ENCODE data around the gene CYTH1.
A peak's percentile ranks its signal among the peaks of the same experiment; 100 is the strongest.

Gene CYTH1, protein sequence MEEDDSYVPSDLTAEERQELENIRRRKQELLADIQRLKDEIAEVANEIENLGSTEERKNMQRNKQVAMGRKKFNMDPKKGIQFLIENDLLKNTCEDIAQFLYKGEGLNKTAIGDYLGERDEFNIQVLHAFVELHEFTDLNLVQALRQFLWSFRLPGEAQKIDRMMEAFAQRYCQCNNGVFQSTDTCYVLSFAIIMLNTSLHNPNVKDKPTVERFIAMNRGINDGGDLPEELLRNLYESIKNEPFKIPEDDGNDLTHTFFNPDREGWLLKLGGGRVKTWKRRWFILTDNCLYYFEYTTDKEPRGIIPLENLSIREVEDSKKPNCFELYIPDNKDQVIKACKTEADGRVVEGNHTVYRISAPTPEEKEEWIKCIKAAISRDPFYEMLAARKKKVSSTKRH

DNA sequence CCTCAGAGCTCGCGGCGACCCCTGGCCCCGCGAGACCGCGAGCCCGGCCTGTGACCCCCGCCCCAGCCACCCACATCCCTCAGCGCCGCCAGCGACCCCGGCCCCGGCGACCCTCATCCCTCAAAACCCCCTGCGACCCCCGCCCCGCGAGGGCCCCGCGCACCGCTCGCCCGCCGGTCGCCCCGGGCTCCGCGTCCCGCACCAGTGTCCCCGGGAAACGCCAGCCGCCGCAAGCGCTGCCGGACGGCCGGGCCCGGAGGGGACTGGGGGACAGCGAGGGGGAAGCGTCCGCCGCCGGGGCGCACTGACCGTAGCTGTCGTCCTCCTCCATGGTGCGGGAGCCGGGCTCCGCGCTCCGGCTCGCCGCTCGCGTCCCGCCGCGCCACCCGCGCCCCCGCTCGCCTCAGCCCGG lies at the start of gene CYTH1:
Gene CYTH1, minus strand, starts transcription at position 381 of the 412 bp plus-strand sequence. Its CDS starts 50 bp downstream, at position 331.
- TF ChIP-seq, protein P1, sequence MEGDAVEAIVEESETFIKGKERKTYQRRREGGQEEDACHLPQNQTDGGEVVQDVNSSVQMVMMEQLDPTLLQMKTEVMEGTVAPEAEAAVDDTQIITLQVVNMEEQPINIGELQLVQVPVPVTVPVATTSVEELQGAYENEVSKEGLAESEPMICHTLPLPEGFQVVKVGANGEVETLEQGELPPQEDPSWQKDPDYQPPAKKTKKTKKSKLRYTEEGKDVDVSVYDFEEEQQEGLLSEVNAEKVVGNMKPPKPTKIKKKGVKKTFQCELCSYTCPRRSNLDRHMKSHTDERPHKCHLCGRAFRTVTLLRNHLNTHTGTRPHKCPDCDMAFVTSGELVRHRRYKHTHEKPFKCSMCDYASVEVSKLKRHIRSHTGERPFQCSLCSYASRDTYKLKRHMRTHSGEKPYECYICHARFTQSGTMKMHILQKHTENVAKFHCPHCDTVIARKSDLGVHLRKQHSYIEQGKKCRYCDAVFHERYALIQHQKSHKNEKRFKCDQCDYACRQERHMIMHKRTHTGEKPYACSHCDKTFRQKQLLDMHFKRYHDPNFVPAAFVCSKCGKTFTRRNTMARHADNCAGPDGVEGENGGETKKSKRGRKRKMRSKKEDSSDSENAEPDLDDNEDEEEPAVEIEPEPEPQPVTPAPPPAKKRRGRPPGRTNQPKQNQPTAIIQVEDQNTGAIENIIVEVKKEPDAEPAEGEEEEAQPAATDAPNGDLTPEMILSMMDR (IDR thresholded peaks at IDR 0.05; ENCODE audit: low read length, missing control alignments), result no peak
- H3K4me3 ChIP-seq (replicated peaks; ENCODE audit: low read depth, low read length), result peak within 1 kb of the TSS; percentile 79
- DNase-seq (ENCODE audit: low read depth), result no peak

DNA sequence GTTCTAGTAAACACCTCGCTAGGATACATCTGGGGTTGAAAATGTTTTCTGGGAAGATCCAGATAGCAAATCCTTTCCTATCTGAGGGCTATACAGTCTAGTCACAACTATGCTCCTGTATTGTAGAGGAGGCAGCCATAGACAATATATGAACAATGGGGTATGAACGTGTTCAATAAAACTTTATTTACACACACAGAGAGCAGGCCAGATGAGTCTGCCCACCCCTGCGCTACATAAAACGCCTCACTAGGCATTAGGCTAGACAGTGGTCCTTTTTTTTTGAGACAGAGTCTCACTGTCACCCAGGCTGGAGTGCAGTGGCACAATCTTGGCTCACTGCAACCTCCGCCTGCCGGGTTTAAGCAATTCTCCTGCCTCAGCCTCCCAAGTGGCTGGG lies 47.4 kb upstream of the CYTH1 start:
- no peak for DNase-seq (ENCODE audit: low read depth)
- TF ChIP-seq, protein P1 (IDR thresholded peaks at IDR 0.05; ENCODE audit: low read length, missing control alignments), result no peak
- no peak overlapping the region for H3K4me3 ChIP-seq (replicated peaks; ENCODE audit: low read depth, low read length)

DNA sequence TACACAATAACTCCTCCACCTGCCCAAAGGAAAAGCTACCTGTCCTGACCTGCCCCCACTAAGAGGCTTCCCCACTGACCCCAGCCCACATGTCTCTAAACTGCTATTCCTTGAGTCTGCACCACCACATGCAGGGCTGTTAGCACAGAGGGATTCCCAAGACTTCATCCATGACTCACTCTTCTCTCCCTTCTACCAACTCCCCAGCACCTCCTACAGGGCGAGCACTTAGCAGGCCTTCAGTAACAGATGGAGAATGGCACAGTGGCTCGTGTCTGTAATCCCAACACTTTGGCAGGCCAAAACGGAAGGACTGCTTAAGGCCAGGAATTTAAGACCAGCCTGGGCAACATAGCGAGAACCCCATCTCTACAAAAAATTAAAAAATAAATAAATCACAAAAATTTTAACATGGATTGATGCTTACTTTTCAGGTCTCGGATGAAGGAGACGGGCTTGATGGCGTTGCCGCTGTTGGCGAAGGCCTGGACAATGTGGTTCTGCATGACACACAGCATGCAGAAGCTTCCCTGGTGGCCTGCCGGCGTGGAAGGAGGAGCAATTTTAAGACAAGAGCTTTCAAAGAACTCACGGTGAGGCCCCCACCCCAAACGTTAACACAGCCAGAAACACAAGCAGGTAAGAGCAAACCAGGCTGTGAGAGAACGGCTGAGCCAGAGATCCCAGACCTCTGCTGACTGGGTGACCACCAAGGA lies 46.6 kb upstream of the CYTH1 start:
- peak; percentile 59 for DNase-seq (ENCODE audit: low read depth)
- no peak overlapping the region for H3K4me3 ChIP-seq (replicated peaks; ENCODE audit: low read depth, low read length)
- TF ChIP-seq, protein P1 (IDR thresholded peaks at IDR 0.05; ENCODE audit: low read length, missing control alignments), result peak; percentile 56

DNA sequence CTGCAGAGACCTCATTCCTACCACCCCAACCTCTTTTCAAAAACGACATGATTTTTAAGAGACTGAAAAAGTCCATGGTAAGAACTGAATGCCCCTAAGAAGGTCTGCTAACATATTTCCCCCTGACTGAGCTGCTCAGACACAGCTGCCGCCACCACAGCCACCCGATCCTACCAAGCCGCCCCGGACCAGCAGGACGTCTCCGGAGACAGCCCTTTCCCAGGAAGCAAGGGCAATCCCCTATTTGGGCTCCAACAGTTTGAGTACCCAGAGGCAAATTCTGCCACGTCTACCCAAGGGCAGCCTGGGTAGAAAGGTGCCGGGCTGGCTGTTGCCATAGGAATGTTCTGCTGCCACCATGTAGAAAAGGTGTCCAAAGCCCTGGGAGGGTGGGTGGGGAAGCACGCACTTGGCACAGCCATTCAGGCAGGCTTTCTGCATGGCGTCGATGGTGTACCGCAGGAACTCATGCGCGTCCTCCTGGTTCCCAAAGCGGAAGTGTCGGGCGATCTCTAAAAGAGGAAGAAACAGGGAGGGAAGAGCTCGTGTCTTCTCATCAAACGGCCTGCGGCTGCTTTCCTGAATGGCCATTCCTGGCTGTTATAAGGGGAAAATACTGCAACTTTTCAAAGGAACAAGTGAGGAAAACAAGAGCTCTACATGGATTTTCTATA lies 44.9 kb upstream of the CYTH1 start:
- H3K4me3 ChIP-seq (replicated peaks; ENCODE audit: low read depth, low read length), result no peak overlapping the region
- TF ChIP-seq, protein P1 (IDR thresholded peaks at IDR 0.05; ENCODE audit: low read length, missing control alignments), result no peak
- no peak for DNase-seq (ENCODE audit: low read depth)

DNA sequence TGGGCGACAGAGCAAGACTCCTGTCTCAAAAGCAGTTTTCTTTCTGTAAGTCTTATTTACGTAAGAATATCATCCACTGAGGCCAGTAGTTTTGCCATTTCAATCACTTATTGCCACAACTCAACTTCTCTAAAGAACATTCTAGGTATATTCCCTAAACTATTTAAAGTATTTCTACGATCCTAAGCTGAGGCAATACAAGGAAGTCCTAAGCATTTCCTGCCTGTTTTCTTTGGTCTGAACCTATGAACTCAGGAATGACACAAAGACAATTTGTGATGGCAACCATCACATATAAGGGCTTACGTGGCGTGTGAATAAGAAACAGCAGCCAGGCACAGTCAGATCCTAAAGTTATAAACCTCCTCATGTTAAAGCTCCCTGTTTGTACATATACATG lies 44.3 kb upstream of the CYTH1 start:
- no peak overlapping the region for H3K4me3 ChIP-seq (replicated peaks; ENCODE audit: low read depth, low read length)
- peak; percentile 47 for DNase-seq (ENCODE audit: low read depth)
- TF ChIP-seq, protein P1 (IDR thresholded peaks at IDR 0.05; ENCODE audit: low read length, missing control alignments), result no peak

DNA sequence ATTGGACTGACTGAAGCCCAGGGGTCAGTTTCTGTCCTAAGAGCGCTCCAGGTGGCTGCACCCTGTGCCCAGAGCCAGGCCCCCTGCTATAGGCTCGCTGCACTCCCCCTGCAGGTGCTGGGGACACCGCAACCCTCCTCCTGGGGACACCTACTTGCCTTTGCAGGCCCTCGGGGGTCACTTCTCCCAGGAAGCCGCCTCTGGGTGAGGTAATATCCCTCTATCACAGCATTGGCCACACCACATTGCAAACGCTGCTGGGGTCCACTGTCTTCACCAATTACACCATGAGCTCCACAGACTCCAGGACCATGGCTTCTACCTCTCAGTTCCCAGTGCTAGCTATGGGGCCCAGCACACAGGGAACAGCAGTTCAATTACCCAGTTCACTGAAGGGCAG lies 43.6 kb upstream of the CYTH1 start:
- TF ChIP-seq, protein P1 (IDR thresholded peaks at IDR 0.05; ENCODE audit: low read length, missing control alignments), result no peak
- no peak for DNase-seq (ENCODE audit: low read depth)
- no peak overlapping the region for H3K4me3 ChIP-seq (replicated peaks; ENCODE audit: low read depth, low read length)

Measured in fibroblast of pulmonary artery (primary cell).